HUES6 (cell line): ENCODE results near the gene ATP4A.

Experiments used
- H3K27ac ChIP-seq: 2 replicates; pipeline ENCODE4 v1.7.0; 2013; ENCODE audit warnings: low read depth, mild to moderate bottlenecking, low read length, inconsistent platforms
- H3K27me3 ChIP-seq: 2 replicates; pipeline ENCODE4 v1.6.1; 2013; ENCODE audit warnings: low read length; ENCODE audit not compliant: control insufficient read depth, insufficient read depth
- H3K36me3 ChIP-seq: 2 replicates; pipeline ENCODE4 v1.6.1; 2013; ENCODE audit warnings: low read length; ENCODE audit not compliant: control insufficient read depth, insufficient read depth
- H3K4me1 ChIP-seq: 2 replicates; pipeline ENCODE4 v1.6.1; 2013; ENCODE audit warnings: low read length; ENCODE audit not compliant: control insufficient read depth, insufficient read depth
- H3K4me3 ChIP-seq: 2 replicates; pipeline ENCODE4 v1.5.1; 2013; ENCODE audit warnings: low read depth, low read length
- H3K9ac ChIP-seq: one replicate; pipeline ENCODE4 v1.6.1; 2013; ENCODE audit warnings: mild to moderate bottlenecking, low read length
- H3K9me3 ChIP-seq: 2 replicates; pipeline ENCODE4 v1.6.1; 2013; ENCODE audit warnings: low read depth, low read length; ENCODE audit not compliant: control insufficient read depth, insufficient read depth

ATP4A gene

GRCh38 chr19:35556846-35557538 is 6.5 kb downstream of the ATP4A start:
- no peaks in the 10 kb centered on the region for H3K36me3 ChIP-seq
- no peak overlapping the region for H3K9ac ChIP-seq
- peak overlapping the region; percentile 88 for H3K4me3 ChIP-seq
- H3K27ac ChIP-seq = no peak overlapping the region
- H3K27me3 ChIP-seq = peaks cover 42% of the 10 kb centered on the region
- peaks cover 11% of the 10 kb centered on the region; the same call in 1 of the 2 replicates for H3K4me1 ChIP-seq
- no peaks in the 10 kb centered on the region for H3K9me3 ChIP-seq

DNA sequence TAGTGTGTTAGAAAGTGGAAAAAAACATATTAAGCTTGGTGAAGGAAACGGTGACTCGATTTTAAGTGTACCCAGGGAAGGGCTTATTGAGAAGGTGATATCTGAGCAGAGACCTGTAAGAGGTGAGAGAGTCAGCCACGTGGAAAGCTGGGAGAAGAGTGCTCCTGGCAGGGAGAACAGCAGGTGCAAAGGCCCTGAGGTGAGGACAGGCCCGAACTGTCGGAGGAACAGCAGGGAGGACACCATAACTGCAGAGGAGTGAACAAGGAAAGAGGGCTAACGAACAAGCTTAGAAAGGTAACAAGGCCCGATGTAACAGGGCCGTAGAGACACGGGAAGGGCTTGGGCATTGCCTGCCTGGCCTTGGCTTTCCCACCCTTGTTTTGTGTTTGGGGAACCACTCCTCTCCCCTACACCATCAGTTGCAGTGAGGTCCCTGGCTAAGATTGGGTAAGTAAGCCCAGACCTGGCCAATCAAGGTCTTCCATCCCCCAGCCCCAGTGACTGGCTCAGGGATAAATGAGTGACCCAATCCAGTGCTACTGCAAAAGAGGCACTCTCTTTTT is 7.3 kb downstream of the ATP4A start:
- H3K4me3 ChIP-seq = no peak overlapping the region
- H3K4me1 ChIP-seq = peaks cover 11% of the 10 kb centered on the region; the same call in 1 of the 2 replicates
- H3K36me3 ChIP-seq = no peaks in the 10 kb centered on the region
- H3K9ac ChIP-seq = no peak overlapping the region
- peaks cover 37% of the 10 kb centered on the region for H3K27me3 ChIP-seq
- H3K9me3 ChIP-seq = no peaks in the 10 kb centered on the region
- no peak overlapping the region for H3K27ac ChIP-seq

GRCh38 chr19:35555301-35556005 is 8.0 kb downstream of the ATP4A start:
- H3K4me1 ChIP-seq = peaks cover 11% of the 10 kb centered on the region; the same call in 1 of the 2 replicates

DNA sequence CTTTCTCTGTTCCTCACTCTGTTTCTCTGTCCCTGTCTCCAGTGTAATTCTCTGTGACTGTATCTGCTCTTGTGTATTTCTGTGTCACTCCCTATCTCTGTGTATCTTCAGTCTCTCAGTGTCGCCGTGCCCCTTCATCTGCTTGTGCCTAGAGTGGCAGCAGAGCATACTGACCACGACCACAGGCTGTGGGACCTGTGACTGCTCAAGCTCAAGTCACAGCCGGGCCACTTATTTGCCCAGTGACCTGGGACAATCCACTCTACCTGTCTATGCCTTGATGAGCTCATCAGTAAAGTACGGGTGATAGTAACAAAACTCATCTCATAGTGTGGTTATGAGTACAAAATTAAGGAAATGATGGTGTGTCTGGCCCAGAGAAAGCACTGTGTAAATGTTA is 9.4 kb downstream of the ATP4A start:
- no peak overlapping the region for H3K4me3 ChIP-seq
- no peak overlapping the region for H3K9ac ChIP-seq
- H3K36me3 ChIP-seq = peaks cover 6% of the 10 kb centered on the region; the same call in 1 of the 2 replicates
- no peaks in the 10 kb centered on the region for H3K9me3 ChIP-seq
- H3K4me1 ChIP-seq = peaks cover 11% of the 10 kb centered on the region; the same call in 1 of the 2 replicates
- peaks cover 16% of the 10 kb centered on the region for H3K27me3 ChIP-seq
- no peak overlapping the region for H3K27ac ChIP-seq

More at GRCh38 chr19:35555301-35556005, 8.0 kb downstream of the ATP4A start:
- Histone ChIP-seq H3K9ac (no peak overlapping the region), H3K4me3 (no peak overlapping the region), H3K36me3 (0 out of 2 replicates have a peak, but pooled peaks cover 3% of the 10 kb centered on the region), H3K9me3 (no peaks in the 10 kb centered on the region), H3K27me3 (peaks cover 30% of the 10 kb centered on the region), H3K27ac (no peak overlapping the region)

DNA sequence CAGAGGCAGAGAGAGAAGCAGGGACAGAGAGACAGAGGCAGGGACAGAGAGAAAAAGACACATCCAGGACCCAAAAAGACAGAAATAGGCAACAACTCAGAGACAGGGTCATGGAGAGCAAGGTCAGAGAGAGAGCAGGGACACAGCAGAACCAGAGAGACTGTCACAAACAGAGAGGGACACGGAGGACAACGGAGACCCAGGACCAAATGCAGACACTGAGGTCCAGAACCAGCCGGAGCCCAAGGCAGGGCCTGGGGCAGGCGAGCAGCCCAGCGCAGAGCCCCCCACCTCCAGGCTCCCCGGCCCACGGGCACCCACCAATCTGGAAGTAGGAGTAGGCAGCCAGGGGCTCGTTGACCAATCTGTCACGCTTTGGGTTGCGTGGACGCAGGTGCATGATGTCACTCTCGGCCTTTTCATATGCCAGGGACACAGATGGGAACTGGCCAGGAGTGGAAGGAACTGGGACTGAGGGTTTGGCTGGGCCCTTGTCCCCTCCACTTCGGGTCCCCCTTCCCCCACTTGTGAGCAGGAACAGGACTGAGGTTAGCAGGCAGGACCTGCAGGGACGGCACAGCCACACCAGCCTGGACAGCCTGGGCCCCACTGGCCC is 10.0 kb downstream of the ATP4A start:
- peaks cover 5% of the 10 kb centered on the region; the same call in 1 of the 2 replicates for H3K4me1 ChIP-seq
- peaks cover 6% of the 10 kb centered on the region; the same call in 1 of the 2 replicates for H3K36me3 ChIP-seq
- H3K4me3 ChIP-seq = no peak overlapping the region
- H3K9ac ChIP-seq = no peak overlapping the region
- H3K9me3 ChIP-seq = no peaks in the 10 kb centered on the region
- H3K27ac ChIP-seq = no peak overlapping the region
- peaks cover 11% of the 10 kb centered on the region for H3K27me3 ChIP-seq

- H3K4me1 ChIP-seq = peaks cover 5% of the 10 kb centered on the region; the same call in 1 of the 2 replicates
- H3K9ac ChIP-seq = no peak overlapping the region
- no peak overlapping the region for H3K27ac ChIP-seq
- no peaks in the 10 kb centered on the region for H3K9me3 ChIP-seq
- H3K36me3 ChIP-seq = peaks cover 6% of the 10 kb centered on the region; the same call in 1 of the 2 replicates
- no peak overlapping the region for H3K4me3 ChIP-seq
- H3K27me3 ChIP-seq = peaks cover 7% of the 10 kb centered on the region; the same call in 1 of the 2 replicates
These were observed 10.7 kb downstream of the ATP4A start for GRCh38 chr19:35552534-35553384.

DNA sequence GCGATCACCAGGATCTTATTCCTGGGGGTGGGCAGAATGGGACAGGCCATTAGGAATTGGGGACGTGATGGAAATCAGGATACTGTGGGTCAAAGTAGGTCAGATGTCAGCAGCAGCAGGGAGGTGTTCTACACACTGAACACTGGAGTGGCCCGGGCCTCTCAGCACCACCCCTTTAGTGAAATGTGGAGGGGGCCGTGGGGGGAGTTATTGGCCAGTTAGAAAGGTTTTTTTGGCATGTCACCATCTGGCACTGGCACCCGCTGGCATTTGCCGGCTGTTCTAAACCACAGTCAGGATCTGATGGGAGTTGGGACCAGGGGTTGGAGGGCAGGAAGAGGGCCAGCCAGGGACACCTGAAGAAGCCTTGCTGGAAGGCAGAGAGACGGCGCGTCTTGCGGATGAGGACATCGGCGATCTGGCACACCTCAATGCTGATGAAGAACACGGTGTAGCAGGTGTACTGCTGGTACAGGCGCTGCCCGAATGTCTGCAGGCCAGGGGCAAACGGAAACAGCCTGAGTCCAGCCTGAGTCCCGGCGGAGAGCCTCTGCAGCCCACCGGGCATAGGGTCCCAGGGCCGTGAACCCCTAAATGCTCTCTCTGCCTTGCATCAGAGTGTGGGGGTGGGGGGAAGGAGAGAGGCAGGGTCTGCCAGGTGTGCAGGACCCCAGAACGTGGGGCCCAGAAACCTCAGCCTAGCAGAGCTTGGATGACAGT is 12.2 kb downstream of the ATP4A start:
- H3K36me3 ChIP-seq = peaks cover 15% of the 10 kb centered on the region
- H3K4me3 ChIP-seq = no peak overlapping the region
- H3K9ac ChIP-seq = no peak overlapping the region
- H3K27ac ChIP-seq = no peak overlapping the region
- peaks cover 6% of the 10 kb centered on the region; the same call in 1 of the 2 replicates for H3K4me1 ChIP-seq
- H3K9me3 ChIP-seq = no peaks in the 10 kb centered on the region
- peaks cover 5% of the 10 kb centered on the region; the same call in 1 of the 2 replicates for H3K27me3 ChIP-seq

DNA sequence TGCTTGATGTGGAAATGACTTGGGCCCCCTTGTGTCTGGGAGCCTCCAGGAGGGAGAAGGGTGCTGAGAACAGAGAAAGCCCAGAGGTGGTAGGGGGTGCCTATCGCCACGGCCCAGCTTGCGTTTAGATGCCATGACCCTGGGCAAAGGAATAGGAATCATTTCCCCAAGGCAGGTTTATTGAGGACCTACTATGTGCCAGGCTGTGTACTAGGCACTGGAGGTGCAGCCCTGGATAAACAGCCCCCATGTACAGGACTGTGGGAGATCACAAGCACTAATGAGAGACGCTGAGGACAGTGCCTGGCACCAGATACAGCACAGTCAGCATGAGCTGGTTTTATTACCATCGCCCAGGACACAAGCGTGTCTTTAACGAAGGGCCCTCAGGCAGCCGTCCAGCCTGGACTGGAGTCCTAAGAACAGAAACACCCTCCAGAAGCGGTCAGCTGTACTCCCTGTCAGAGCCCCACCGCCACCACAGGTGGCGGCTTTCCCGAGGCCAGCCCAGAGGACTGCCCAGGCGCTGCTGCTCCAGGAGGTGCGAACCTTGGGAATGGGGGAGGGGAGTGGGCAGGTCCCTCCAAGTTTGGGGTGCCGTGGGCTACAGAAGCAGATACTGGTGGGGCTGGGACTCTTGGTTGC is 13.5 kb downstream of the ATP4A start:
- Histone ChIP-seq H3K4me1 (peaks cover 7% of the 10 kb centered on the region; the same call in 1 of the 2 replicates), H3K36me3 (peaks cover 15% of the 10 kb centered on the region), H3K9me3 (no peaks in the 10 kb centered on the region), H3K4me3 (no peak overlapping the region), H3K27ac (no peak overlapping the region), H3K27me3 (no peaks in the 10 kb centered on the region), H3K9ac (no peak overlapping the region)

DNA sequence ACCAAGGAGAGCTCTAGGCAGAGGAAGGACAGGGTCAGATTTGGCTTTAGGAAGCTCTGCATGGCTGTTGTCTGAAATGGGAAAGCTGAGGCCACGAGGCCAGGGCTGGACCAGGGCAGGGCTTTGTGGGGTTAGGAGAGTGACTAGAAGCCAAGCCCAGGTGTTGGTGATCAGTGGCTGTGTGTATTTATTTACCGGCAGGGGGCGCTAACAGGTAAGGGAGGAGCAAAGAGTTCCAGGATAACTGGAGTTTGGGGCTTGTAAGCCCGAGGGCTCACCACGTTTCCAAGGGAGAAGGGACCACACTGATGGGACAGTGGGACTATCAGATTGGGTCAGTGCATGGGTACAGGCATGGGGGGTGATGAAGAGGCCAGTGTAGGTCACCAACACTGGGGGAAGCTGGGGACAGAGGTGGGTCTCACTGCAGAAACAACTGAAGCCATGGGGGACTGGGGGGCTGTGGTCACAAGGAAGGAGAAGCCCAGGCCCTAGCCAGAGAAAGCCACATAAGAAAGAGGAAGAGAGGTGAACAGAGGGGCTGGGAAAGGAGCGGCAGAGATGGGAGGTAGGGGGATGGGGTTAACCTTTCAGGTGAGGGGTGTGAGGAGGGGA is 14.2 kb downstream of the ATP4A start:
- Histone ChIP-seq H3K9me3 (no peaks in the 10 kb centered on the region), H3K27ac (no peak overlapping the region), H3K27me3 (no peaks in the 10 kb centered on the region), H3K4me1 (peaks cover 9% of the 10 kb centered on the region), H3K4me3 (no peak overlapping the region), H3K9ac (no peak overlapping the region), H3K36me3 (peaks cover 15% of the 10 kb centered on the region)
